Esophagus squamous epithelium (tissue), 4 donors: Measurements from ENCODE around the gene UNC13D.

Experiments
- CTCF ChIP-seq, 6 experiments: fragments of 450-650 bp in 4 of 6; fragments of 200-600 bp in 2 of 6; sonication (generic) in 2 of 6; IDR thresholded peaks; one replicate each; pipeline ENCODE4 v1.5.1; 2016 to 2019; ENCODE audit warnings: antibody characterized with exemption in 6 of 6, mild to moderate bottlenecking in 4 of 6, moderate library complexity in 4 of 6
- POLR2A ChIP-seq, 4 donors: fragments of 450-650 bp; IDR thresholded peaks; one replicate each; pipeline ENCODE4 v1.6.1; 2017; ENCODE audit warnings: antibody characterized with exemption in 4 of 4, mild to moderate bottlenecking in 4 of 4, moderate library complexity in 3 of 4

GRCh38 chr17:75876190-75876937 is 32.2 kb upstream of the UNC13D start:
- peak in 2 of 6 experiments; percentile 19 to 29 for TF ChIP-seq CTCF (IDR thresholded peaks at IDR 0.05)
- TF ChIP-seq POLR2A (IDR thresholded peaks at IDR 0.05), result peak in 1 of 4 donors; percentile 58
